ENCODE results near the gene KSR1.

GRCh38 chr17:27461192-27461859, 5.1 kb downstream of the KSR1 start:
- TF ChIP-seq ZNF384 (IDR thresholded peaks at IDR 0.05) (no peak), NFRKB (IDR thresholded peaks at IDR 0.05) (no peak), TARDBP (IDR thresholded peaks at IDR 0.05) (no peak), SUZ12 (IDR thresholded peaks at IDR 0.05) (no peak), CTBP1 (IDR thresholded peaks at IDR 0.05; ENCODE audit: borderline replicate concordance) (no peak), ARNT (IDR thresholded peaks at IDR 0.05) (no peak), FOXA1 (IDR thresholded peaks at IDR 0.05) (no peak), SP1 (IDR thresholded peaks at IDR 0.05) (no peak), BHLHE40 (IDR thresholded peaks at IDR 0.05; ENCODE audit: borderline replicate concordance) (no peak), ELF4 (IDR thresholded peaks at IDR 0.05) (no peak), FOXM1 (IDR thresholded peaks at IDR 0.05; ENCODE audit: borderline replicate concordance) (no peak)
